GM12801 (cell line): Measurements from ENCODE around the gene POP4.

Experiments
- CTCF ChIP-seq: IDR thresholded peaks from one replicate; pipeline ENCODE4 v1.5.1; 2011; ENCODE audit warnings: control low read depth; ENCODE audit not compliant: insufficient read length; ENCODE audit errors: extremely low read depth

Gene POP4

DNA sequence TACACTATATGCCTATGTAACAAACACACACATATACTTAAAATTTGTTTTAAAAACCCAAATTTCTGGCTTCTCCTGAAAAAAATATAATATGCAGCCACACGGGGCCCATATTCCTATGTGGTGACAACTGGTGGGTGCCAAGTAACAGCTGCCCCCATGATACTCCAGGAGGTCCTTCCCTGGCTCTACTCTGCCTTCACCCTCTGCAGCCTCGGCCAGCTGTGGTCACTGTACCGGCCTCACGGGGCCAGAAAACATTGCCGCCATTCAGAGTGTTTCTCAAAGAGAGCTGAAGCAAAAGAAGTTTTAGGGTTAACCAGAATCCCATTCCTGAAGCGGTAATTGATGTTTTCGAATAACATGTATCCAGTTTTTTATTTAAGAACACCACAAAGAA, 32.6 kb upstream of the POP4 start:
- no peak for TF ChIP-seq CTCF

DNA sequence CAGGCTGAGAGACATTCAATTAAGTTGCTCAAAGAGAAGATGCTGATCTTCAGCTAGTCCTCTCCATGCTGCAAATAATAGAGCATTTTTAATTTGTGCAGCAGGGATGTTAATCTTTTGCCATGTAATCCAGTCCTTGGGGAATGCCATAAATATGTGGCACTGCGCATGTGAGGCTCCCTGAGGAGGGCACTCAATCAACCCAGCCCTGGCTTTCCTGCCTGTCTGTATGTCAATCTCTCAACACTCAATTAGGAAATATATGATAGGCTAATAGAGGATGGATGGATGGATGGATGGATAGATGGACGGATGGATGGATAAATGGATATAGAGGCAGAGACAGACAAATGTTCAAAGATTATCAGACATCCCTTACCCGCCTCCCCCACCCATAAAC, 31.6 kb upstream of the POP4 start:
- TF ChIP-seq CTCF = no peak

DNA sequence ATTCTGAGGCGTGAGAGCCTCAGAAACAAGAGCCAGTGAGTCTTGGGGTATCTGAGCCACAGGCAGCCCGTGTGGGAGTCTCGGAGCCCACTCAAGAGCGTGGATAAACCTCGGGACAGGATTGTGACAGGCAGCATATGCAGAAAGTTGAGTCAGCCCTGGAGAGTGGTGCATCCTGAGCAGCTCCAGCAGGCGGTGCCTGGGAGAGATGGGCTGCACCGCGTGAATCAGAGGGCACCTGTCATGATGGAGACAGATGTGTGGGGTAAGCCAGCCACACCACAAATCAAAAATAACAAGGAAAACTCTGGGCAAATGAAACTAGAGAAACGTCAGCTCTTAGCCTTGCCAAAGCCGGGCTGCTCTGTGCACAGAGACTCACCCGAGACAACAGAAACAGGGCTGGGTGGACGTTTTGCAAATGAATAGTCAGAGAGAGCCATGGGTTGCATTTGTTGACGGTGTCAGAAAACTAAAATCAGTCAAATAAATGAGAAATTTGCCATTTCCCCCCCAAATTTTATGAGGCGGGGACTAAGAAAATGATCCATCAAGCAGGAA, 30.0 kb upstream of the POP4 start:
- no peak for TF ChIP-seq CTCF

GRCh38 chr19:29576761-29577648, 29.1 kb upstream of the POP4 start:
- no peak for TF ChIP-seq CTCF

- no peak for TF ChIP-seq CTCF
Observed at GRCh38 chr19:29577649-29577963, 28.5 kb upstream of the POP4 start.

DNA sequence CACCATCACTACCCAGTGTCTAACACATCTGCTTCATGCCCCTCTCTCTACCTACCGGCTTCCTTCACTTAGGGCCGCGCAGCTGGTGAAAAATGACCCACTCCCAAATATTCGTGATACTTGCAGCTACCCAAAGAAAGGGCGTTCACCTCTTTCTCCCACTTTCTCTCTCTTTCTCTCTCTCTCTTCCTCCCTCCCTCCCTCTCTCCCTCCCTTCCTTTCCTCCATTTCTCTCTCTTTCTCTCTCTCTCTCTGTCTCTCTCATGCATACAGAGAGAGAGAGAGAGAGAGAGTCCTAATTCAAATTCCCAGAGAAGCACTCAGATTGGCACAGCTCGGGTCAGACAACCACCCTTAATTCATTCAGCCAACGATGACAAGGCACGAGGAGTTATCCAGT, 27.7 kb upstream of the POP4 start:
- no peak for TF ChIP-seq CTCF

- TF ChIP-seq CTCF = no peak
Observed at GRCh38 chr19:29579308-29579910, 26.7 kb upstream of the POP4 start.
